T-helper 2 cell treated with Interferon-gamma antibody and Interleukin-4, amounts not matched to agents 100 ng/mL and 5 ng/mL, for 36 hours (primary cell): Measurements from ENCODE around the gene HMG20B. TPM values are rescaled to one million over a fixed set of nuclear protein-coding genes. Genes with fewer than 3 reads are reported as not detected.

Experiments
- intact Hi-C: fragments of 100-400 bp; cut with micrococcal nuclease; formaldehyde crosslinking; loops from one replicate; pipeline ENCODE4 v1.15.1; 2023
- total RNA-seq: library from RNA; stranded (reverse); gene quantifications from 2 replicates; pipeline ENCODE4 v1.2.3, GENCODE V29; 2022

Gene HMG20B
- total RNA-seq, 1 donor from 2014 or later: 41.0 TPM

DNA sequence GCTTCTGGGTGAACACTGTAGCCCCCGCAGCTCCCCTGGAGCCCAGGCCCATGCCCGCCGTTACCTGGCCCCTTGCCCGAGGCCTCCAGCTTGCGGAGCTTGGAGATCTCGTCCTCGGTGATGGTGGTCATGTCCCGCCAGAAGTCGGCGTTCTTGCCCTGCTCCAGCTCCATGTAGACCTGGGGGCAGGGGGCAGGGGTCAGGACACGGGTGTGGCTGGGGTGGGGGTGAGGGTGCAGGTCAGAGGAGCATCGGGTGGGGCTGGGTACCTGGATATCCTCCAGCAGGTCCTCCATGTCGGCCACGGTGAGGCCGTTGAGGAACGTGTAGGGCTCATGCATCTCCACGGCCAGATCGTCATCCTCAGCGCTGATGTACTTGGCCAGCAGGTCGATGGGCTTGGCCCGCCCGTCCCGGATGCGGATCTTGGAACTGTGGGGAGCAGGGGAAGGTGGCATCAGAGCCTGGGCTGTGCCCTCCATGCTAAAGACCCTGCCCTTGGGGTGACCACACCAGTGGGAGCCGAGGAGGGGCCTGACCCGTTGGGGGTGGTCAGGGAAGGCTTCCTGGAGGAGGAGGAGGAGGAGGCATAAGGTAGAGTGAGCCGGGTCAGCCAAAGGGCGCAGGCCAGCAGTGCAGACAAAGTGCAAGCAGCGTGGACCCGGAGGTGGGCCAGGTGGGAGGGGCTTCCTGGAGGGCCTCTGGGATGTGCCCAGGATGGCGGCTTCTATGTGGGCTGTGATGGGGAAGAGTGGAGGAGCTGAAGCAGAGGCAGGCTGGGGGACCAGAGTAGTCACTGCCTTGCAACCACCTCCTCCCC is 46.3 kb downstream of the HMG20B start:
- intact Hi-C loops: loop anchor here (5.0 kb wide), 1 partner anchor 292 kb away; no protein-coding TSS in a partner anchor

DNA sequence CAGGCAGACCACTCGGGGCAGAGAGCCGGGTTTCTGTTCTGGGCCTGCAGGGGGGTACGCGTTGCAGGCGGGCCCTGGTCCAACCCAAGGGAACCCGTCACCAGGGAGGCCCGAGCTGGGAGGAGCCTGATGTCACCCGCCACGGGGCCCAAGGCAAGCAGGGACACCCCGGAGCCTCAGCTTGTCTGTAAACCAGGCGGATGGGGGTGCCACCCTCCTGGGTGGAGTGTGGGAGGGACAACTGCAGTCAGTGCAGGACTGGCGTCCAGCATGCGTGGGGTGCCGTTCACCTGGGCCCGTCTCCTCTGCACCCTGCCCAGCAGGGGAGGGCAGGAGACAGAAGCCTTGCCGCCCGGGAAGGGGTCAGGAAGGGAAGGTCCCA is 46.9 kb downstream of the HMG20B start:
- intact Hi-C loops: loop anchor here (5.0 kb wide), 1 partner anchor 292 kb away; no protein-coding TSS in a partner anchor

DNA sequence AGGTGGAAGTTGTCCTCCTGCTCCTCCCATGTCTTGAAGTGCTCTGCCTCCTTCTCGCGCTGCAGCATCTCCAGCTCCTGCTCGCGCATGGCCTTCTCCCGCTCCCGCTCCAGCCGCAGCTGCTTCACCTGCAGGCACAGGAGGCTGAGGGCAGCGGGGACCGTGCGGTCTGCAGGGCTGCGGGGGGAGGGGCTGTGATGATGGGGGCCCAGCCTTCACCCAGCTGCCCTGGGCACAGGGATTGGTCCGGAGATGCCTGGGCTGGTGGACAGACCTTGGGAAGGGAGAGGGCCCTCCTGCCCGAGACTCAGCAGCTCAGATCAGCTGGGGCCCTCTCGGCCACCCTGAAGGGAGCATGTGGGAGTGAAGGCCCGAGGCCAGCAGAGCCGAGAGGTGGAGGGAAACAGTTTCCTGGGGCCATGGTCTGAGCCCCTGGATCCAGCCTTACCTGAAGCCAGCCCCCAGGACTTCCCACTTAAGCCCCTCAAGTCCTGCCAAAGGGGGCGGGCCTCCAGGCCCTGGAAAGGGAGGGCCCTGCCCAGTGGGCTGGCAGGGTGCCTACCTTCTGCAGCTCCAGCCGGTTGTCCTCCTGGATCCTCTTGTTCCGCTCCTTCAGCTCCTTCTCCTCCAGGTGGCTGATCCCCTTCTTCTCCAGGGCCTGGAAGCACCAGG is 47.5 kb downstream of the HMG20B start:
- intact Hi-C loops: no loop called here

DNA sequence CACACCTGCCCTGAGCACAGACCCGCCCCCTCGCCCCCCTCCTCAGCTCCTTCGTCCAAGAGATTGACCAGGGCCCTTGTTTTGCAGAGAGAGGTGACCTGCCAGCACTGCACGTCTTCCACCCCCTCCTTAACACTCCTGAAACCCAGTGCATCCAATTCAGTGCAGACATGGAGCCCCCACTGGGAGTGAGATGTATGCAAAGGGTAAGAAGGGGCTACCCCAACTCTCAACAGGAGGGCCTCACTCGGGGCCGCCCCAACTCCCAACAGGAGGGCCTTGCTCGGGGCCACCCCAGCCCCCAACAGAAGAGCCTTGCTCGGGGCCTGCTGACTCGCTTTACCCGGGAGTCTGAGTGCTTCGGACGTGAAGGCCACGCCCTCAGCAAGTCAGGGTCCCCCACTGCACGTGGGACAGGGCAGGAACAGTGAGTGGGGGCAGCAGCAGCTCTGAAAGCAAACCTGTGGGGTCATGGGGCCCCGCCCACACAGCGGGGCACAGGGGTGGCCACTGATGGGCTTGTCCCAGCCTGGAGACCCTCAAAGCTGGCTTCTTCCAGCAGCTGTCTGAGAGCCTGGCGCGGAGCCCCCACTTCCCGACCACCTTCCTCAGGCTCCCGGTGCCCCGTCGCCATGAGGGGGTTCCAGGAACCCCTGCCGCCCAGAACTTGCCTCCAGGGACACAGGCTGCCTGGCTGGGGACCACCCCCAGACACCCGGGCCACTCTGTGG is 48.2 kb downstream of the HMG20B start:
- intact Hi-C loops: no loop called here

DNA sequence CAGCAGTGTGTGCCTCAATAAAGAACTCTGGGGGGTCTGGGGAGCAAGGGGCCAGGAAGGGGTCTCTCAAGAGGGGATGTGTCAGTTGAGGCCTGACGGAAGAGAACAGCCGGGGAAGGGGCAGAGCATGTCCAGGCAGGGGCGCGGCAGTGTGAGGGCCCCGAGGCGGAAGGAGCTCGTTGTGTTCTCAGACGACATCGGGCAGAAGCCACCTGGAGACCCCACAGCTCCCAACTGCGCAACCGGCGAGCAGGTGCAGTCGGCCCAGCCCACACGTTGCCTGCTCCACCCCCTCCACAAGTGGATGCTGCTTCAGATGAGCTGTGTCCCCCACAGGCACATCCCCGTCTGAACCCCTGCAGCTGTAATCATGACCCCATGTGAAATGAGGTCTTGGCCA is 48.9 kb downstream of the HMG20B start:
- intact Hi-C loops: no loop called here

DNA sequence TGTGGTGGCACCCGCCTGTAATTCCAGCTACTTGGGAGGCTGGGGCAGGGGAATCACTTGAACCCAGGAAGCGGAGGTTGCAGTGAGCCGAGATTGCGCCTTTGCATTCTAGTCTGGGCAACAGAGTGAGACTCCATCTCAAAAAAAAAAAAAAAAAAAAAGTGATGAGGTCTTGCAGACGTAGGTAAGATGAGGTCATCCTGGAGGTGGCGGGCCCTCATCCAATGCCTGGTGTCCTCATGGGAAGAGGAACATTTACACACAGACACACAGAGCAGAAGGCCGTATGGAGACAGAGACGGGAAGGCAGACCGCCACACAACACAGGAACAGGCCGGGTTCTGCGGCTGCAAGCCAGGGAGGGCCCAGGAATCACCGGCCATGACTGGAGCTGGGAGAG is 49.5 kb downstream of the HMG20B start:
- intact Hi-C loops: no loop called here

DNA sequence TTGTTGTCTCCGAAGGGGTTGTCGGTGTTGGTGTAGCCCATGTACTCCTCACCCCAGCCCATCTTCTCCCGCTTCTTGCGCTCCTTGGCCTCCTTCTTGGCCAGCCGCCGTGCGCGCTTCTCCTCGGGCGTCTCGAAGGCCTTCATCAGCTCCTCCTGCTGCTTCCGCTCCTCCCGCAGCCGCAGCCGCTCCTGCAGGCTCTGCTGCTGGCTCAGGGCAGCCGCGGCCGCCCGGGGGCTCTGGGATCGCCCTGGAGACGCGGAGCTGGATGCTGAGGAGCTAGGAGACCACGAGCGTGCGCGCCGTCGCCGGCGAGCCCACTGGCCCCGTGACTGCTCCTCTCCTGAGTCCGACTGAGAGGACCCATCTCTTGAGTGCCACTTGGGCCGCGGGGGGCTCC is 51.0 kb downstream of the HMG20B start:
- intact Hi-C loops: no loop called here

DNA sequence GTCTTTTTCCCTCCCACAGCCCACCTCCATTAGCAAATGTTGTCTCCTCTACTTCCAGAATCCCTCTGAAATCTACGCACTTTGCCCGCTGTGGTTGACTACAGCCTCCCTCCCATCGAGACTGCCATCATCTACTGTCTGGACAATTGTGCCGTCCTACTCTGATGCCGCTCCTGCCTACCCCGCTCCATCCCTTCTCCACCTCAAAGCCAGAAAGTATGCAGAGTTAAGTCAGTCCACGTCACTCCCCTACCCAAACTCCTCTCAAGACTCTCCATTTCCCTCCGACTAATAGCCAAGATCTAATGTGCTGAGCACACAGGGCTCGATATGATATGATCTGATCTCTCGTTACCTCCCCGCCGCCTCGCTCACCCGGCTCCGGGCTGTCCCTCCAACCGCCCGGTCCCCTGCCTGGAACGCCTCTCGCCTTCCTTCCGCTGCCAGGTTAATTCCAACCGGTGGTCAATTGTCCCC is 53.3 kb downstream of the HMG20B start:
- intact Hi-C loops: loop anchor here (2.0 kb wide), 1 partner anchor 69 kb away; the partner anchor contains the start of gene MFSD12

DNA sequence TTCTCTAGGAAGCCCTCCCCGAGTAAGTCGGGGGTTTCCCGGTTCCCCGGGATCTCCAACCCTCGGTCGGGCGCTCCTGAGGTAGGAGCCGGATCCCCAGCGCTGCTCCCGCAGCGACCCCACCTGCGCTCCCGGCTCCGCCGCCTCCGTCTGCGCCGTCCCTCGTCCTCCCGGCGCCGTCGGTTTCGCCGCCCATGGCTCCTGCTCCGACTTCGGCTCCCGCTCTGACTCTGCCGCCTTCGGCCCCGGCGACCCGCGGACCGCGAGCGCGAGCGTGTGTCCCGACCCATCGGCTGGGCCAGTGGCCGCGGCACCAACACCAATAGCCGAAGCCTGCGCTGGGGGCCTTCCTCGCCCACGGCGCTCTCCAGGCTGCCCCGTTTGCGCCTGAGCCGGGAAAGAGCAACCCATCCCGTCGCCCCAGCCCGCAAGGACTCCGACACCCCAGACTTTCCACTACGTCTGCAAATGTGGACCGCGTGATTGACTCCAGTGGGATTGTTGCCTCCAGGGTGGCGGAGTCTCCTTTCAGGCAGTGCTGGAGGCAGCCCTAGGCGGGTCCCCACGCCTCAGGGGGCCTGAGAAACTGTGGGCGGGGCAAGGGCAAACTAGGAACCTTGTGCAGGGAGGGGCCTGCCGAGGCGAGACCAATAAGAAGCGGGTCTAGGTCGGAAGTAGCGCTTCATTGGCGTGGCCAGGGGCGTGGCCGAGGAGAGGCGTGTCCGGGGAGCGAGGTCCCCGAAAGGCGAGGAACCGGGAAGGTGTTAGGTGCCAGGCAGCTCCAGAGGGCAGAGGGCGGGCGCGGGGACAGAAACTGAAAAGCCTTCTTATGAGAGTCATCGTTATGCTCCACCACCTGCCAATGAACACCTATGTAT is 54.0 kb downstream of the HMG20B start, which contains the start of gene CACTIN:
CACTIN (minus strand) TSS at position 318 of the 878 bp plus-strand sequence; CDS start at position 290, 28 bp downstream.
- intact Hi-C loops: loop anchor here (1.0 to 2.0 kb wide), 3 partner anchors 54 to 120 kb away; partner anchors contain the start of genes FZR1, HMG20B and MFSD12

DNA sequence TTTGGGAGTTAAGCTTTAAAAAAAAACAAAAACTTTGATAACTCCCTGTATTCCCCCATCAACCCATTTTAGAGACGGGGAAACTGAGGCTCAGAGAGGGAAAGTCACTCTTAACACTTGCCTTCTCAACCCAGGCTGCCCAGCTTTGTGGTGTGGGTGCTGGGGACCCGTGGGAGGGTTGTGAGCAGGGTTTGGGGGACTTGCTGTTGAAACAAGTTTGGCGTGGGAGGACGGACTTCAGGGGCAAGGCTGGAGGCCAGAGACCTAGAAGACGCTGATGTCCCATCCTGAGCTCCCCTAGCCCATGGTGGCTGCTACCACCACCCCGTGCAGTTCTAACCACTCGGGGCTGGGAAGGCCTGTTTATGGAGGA is 54.6 kb downstream of the HMG20B start:
- intact Hi-C loops: loop anchor here (1.0 to 2.0 kb wide), 3 partner anchors 55 to 121 kb away; partner anchors contain the start of genes FZR1, HMG20B and MFSD12

Other genes starting within 250 kb of the HMG20B start
- gene NFIC, start 206.4 kb upstream of the HMG20B start, total RNA-seq: 11.5 and 11.9 TPM in 2 replicates
- gene SMIM24, start 92.4 kb upstream of the HMG20B start, total RNA-seq: 1.3 and 1.5 TPM in 2 replicates
- not detected in 2 replicates for gene SMIM44, start 89.5 kb upstream of the HMG20B start, total RNA-seq
- gene DOHH, start 72.3 kb upstream of the HMG20B start, total RNA-seq: 15.7 and 16.2 TPM in 2 replicates
- gene FZR1, start 66.6 kb upstream of the HMG20B start, total RNA-seq: 62.8 and 65.2 TPM in 2 replicates
- 4.5 TPM in 2 replicates for gene TEKTIP1, start 33.8 kb upstream of the HMG20B start, total RNA-seq
- 66.6 and 71.2 TPM in 2 replicates for gene MFSD12, start 15.4 kb upstream of the HMG20B start, total RNA-seq
- gene GIPC3, start 12.5 kb downstream of the HMG20B start, total RNA-seq: 0.41 and 0.48 TPM in 2 replicates
- 0.52 and 0.93 TPM in 2 replicates for gene TBXA2R, start 33.9 kb downstream of the HMG20B start, total RNA-seq
- gene CACTIN, start 53.8 kb downstream of the HMG20B start, total RNA-seq: 32.6 and 34.8 TPM in 2 replicates
- 15.6 TPM in 2 replicates for gene PIP5K1C, start 127.5 kb downstream of the HMG20B start, total RNA-seq
- gene TJP3, start 135.4 kb downstream of the HMG20B start, total RNA-seq: 1.0 and 1.2 TPM in 2 replicates
- 40.5 and 42.3 TPM in 2 replicates for gene APBA3, start 188.7 kb downstream of the HMG20B start, total RNA-seq
- gene MRPL54, start 189.7 kb downstream of the HMG20B start, total RNA-seq: 100 and 105 TPM in 2 replicates
- gene RAX2, start 199.3 kb downstream of the HMG20B start, total RNA-seq: not detected in 2 replicates
- gene MATK, start 213.4 kb downstream of the HMG20B start, total RNA-seq: 16.4 and 18.8 TPM in 2 replicates